ENCODE measurements around the gene SORBS2. TPM values are rescaled to one million over a fixed set of nuclear protein-coding genes. Genes with fewer than 3 reads are reported as not detected.
"Not testable (repeated sequence)": the region's sequence is repeated elsewhere in the genome, so short reads cannot be mapped to it uniquely, and the experiment has no call there.

The SORBS2 gene
- total RNA-seq, 1 experiment from 2014 or later, result 1.5 TPM

DNA sequence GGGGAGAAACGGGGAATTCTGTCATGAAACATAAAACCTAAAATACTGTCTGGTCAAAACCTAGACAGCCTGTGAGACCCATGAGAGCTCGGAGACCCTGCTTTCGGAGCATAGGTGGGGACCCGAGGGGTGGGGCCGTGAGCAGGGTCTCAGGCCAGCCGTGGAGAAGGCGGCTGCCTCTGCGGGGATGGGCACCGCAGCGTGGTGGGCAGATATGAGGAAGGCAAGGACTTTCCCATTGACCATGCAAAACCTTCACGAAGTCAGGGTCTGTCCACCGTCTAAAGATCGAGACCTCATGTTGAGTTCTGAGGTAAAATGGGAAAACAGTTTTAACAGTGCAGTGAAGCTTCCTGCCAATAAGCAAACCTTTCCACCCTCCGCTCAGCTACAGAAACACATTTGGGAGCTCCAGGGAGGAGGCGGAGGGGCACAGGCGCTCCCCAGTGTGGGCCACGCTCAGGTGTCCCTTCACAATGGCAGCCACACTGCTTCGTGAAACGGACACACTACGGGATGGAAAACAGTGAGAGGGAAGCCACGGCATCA lies 74.4 kb downstream of the SORBS2 start:
- DNase-seq (ENCODE audit: low spot score), result no peak

- DNase-seq (ENCODE audit: low spot score), result no peak
Observed at GRCh38 chr4:185736882-185737281, 75.1 kb downstream of the SORBS2 start.

DNA sequence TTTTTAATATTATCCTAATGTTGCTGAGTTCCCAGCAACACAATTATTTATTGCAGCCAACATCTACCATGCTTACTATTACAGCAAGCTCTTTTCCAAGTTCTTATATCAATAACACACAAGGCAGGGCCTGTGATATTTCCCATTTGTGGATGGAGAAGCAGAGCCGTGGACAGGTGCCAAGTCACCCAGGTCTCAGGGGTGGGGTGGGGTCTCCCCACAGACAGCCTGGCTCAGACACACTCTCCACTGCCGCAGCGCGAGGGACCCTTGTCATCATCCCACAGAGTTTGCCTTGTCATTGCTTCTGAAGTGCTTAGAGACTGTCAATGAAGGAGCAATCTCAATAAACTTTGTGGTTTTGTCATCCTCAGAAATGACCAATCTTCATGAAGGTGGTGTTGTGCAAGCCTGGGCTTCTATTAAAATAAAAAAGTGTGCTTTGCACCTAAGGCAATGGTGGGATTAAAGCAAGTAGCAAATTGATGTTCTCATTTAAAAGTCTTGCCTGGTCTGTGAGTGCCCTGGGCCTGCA lies 76.1 kb downstream of the SORBS2 start:
- no peak for DNase-seq (ENCODE audit: low spot score)

DNA sequence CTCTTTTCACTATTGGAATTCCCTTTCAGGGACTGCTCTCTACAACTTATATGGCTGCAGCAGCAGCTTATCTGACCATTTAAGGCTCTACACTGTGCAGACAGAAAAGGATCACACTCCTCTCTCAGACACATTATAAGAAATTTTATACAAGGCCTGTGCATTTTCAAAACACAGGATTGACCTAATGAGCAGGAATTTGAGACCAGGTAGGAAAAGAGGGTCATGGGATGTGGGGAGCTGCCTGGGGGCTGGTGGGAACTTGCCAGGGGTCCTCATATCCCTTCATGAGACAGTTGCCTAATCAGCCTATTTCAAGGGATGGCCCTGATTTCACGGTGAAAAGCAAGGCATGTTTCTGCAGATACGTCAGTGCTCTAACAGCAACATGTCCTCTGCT lies 77.1 kb downstream of the SORBS2 start:
- no peak for DNase-seq (ENCODE audit: low spot score)

- DNase-seq (ENCODE audit: low spot score), result no peak
Observed at GRCh38 chr4:185734214-185734613, 77.8 kb downstream of the SORBS2 start.

- DNase-seq (ENCODE audit: low spot score), result no peak
Observed at GRCh38 chr4:185730849-185731608, 81.0 kb downstream of the SORBS2 start.

- peak; percentile 65 for DNase-seq (ENCODE audit: low spot score)
Observed at GRCh38 chr4:185730387-185730786, 81.6 kb downstream of the SORBS2 start.

GRCh38 chr4:185729391-185729804 lies 82.6 kb downstream of the SORBS2 start:
- no peak for DNase-seq (ENCODE audit: low spot score)

- no peak for DNase-seq (ENCODE audit: low spot score)
Observed at GRCh38 chr4:185728893-185729292, 83.1 kb downstream of the SORBS2 start.

DNA sequence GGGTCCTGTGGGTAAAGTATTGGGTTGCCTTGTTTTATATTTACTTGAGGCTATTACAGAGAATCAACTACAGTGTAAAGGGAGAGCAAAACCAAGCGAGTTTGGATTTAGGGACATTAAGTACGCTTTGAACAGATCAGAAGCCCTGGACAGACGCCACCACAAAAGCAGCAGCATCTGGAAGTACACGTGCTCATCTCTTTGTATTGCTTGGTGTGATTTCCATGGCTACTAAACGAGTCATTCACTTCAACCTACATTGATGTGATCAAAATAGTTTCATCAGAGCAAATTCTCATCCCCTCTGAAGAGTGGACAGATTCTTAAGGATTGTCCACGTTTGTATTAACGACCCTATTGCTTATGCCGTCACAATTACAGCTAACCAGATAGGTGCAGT lies 85.1 kb downstream of the SORBS2 start:
- no peak for DNase-seq (ENCODE audit: low spot score)

DNA sequence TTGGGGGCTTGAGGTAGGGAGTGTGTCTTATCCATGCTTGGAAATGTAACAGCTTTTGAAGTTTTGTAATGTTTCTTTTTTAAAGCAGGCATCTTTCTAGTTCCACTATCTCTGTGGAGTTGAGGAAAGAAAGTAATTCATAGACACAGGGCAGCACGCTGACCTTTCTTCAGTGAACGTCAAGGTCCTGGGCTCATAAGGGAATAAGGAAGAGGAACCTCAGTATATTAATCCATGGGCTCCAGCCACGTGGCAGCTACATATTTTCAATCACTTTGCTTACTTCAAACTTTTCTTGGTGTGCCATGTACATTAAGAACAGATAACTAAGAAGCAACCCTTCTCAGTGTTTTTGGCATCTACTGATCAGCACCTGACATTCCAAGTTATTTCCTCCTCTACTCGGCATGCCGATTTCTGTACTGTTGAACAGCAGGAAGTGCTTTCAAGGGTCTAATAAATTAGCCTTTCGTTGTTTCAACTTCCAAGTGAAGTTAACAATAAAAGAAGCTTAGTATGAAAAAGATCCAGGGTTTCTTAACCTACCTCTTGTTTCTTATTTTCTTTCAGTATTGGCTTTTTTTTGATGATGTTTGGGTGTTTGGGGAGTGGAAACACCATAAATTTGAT lies 88.2 kb downstream of the SORBS2 start:
- DNase-seq (ENCODE audit: low spot score), result no peak

GRCh38 chr4:185722029-185722316 lies 90.0 kb downstream of the SORBS2 start:
- DNase-seq (ENCODE audit: low spot score), result peak; percentile 50

- peak; percentile 49 for DNase-seq (ENCODE audit: low spot score)
Observed at GRCh38 chr4:185721190-185722028, 90.6 kb downstream of the SORBS2 start.

DNA sequence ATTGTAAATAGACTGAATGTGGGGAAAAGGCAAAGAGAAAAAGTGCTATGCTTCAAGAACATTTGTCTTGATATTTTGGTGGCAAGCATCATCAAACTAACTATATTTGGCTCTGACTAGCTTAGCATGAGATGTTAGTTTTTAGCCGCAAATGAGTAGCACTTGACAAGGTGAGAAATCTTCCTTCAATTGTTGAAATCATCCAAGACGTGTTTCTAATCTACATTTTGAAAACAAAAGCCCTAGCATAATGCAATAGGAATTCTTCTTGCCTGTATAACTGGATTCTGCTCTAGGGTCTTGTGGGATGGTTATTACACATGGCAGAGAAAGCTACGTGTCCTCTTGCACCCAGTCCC lies 92.5 kb downstream of the SORBS2 start:
- no peak for DNase-seq (ENCODE audit: low spot score)

- DNase-seq (ENCODE audit: low spot score), result no peak
Observed at GRCh38 chr4:185718578-185719499, 93.2 kb downstream of the SORBS2 start.

GRCh38 chr4:185717377-185717741 lies 94.6 kb downstream of the SORBS2 start:
- no peak for DNase-seq (ENCODE audit: low spot score)

DNA sequence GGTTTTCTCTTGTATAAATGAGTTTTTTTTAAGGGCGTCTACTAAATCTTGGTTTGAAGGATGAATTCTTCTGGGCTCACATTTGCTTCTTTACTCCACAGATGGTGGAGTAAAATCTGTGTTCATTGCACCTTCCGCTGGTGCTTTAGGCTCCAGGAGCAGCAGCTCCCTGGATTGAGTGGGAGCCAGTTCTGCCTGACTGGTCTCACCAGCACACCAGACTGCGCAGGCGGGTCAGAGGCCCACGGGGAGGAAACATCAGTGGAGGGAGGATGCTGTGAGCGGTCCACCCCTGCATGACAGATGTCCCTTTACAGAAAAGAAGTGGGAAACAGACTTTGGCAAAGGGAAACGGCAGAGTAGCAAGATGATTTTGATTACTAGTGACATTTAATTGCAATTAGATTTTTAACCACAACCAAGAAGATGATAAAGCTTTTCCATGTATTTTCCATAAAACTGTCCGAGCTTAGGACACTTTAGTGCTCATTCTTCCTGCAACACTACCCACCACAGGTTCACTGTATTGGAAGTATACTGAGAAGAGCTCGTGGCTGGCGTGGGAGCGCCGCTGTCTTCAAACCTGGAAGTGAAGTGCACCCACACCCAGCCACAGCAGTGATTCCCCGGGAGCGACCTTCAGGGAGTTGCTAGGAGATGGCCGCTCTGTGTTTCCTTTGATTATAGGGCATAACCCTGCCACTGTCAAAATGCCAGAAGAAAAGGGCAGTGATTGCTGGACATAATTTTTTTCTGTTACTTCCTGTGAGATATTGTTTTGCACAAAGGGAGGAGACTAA lies 95.2 kb downstream of the SORBS2 start:
- no peak for DNase-seq (ENCODE audit: low spot score)

DNA sequence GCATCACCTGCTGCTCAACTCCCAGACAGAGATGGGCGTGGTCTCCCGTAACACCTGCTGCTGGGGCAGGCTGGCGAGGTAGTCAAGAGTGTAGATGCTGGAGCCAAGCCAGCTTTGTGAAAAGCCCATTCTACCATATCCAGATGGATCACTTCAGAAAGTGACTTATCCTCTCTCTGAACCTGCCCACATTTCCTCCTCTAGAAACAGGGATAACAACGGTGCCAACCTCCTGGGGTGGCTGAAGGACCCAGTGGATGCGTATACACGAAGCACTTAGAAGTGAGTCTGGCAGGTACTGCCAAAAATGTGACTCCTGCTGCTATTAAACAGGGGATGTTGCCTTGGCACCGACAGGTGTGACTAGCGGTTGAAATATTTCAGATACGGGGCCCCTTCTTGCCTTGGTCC lies 95.8 kb downstream of the SORBS2 start:
- no peak for DNase-seq (ENCODE audit: low spot score)

DNA sequence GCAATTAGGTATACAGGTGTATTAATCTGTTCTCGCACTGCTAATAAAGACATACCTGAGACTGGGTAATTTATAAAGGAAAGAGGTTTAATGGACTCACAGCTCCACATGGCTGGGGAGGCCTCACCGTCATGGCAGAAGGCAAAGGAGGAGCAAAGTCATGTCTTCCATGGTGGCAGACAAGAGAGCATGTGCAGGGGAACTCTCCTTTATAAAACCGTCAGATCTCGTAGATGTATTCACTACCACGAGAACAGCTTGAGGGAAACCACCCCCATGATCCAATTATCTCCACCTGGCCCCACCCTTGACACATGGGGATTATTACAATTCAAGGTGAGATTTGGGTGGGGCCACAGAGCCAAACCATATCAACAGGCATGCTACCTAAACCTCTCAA lies 97.5 kb downstream of the SORBS2 start:
- DNase-seq (ENCODE audit: low spot score), result not testable (repeated sequence)

DNA sequence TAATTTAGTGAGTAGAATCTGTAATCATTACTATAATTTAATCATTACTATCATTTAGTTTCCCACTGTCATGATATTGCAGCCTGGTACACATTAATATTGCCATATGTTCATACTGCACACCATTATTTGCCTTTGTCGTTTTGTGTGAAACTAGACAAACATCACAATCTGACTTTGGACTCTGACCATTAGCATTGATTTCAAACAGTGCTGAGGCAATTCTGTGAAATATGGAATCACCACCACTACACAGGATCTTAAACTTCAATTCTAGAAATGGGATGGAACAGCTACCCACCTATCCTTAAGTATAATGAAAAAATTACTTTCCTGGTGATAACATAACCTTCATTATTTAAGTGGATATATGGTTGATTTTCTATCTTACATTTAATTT lies 98.3 kb downstream of the SORBS2 start:
- DNase-seq (ENCODE audit: low spot score), result no peak
